Renal pelvis (tissue), 4 donors: ENCODE results near the gene KLF2. TPM values are rescaled to one million over a fixed set of nuclear protein-coding genes. Genes with fewer than 3 reads are reported as not detected.
A peak's percentile ranks its signal among the peaks of the same experiment; 100 is the strongest.
"Not testable (repeated sequence)": the region's sequence is repeated elsewhere in the genome, so short reads cannot be mapped to it uniquely, and the experiment has no call there.

Source experiments
- DNase-seq: peaks from one replicate; pipeline ENCODE4 v3.0.0-alpha.2; 2013
- polyA plus RNA-seq, 3 donors: library from polyadenylated mRNA; unstranded; fragments of 120-200 nt; gene quantifications; one replicate each; pipeline ENCODE4 v1.2.1, GENCODE V29; 2013; ENCODE audit not compliant: insufficient read length in 3 of 3

Gene KLF2
- polyA plus RNA-seq, 3 donors: 18.5 to 39.4 (median 24.7) TPM

DNA sequence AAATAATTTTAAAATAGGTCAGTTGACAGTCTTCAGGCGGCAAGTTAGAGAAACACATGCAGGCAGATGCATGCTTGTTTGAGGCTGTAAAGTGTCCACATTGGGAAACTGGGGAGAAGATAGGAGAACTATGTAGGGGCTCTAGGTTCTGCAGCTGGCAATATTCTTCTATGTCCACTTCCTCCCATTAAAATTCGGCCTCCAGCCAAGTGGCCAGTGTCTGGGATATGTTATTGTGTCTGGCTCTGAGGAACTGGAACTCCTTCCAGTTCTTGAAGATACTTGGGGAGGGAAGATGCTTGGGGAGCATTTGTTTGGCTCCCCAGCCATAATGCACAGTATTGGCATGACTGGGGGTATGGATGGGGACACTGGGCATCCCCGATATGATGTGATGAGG lies 20.9 kb upstream of the KLF2 start:
- no peak for DNase-seq

GRCh38 chr19:16304511-16304910 lies 20.1 kb upstream of the KLF2 start:
- not testable (repeated sequence) for DNase-seq

- not testable (repeated sequence) for DNase-seq
Measured at GRCh38 chr19:16305060-16305459, 19.6 kb upstream of the KLF2 start.

DNA sequence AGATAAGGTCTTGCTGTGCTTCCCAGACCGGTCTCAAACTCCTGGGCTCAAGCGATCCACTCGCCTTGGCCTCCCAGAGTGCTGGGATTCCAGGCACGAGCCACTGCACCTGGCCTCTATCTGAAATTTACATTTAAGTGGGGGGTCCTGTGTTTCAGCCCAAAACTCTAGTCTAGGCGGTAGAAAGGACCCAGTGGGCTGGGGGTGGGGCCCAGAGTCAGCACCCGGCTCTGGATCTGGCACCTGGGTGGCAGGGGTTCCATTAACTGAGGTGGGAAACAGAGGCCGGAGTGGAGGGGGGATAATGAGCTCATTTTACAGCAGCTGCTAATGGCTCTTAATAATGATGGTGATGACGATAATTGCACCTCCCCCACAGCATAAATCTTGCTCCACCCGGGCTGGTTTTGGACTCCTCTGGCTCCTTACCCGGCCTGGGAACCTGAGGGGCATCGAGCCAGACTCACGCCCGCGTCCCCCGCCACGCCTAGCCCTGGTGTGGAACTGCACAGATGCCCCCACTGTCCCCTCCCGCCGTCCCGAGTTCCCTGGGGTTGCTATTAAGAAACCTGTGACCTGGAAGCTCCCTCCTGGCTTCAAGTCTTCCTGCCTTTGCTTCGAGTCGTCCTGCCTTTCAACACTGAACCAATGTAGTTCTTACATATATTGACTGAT lies 17.8 kb upstream of the KLF2 start:
- DNase-seq: no peak

GRCh38 chr19:16308081-16308480 lies 16.5 kb upstream of the KLF2 start:
- DNase-seq: no peak

DNA sequence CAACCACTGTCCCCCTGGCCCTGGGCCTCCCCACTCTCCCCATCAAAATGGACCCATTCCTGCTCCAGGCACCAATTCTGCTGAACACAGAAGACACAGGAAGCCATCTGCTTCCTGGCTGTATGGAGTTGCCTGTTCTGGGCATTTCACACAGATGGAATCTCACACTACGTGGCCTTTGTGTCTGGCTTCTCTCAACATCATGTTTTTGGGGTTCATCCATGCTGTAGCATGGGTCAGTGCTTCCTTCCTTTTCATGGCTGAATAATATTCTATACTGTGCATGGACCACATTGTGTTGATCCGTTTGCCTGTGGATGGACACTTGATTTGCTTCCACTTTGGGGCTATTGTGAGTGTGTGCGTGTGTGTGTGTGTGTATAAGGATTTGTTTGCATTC lies 15.0 kb upstream of the KLF2 start:
- DNase-seq: no peak

DNA sequence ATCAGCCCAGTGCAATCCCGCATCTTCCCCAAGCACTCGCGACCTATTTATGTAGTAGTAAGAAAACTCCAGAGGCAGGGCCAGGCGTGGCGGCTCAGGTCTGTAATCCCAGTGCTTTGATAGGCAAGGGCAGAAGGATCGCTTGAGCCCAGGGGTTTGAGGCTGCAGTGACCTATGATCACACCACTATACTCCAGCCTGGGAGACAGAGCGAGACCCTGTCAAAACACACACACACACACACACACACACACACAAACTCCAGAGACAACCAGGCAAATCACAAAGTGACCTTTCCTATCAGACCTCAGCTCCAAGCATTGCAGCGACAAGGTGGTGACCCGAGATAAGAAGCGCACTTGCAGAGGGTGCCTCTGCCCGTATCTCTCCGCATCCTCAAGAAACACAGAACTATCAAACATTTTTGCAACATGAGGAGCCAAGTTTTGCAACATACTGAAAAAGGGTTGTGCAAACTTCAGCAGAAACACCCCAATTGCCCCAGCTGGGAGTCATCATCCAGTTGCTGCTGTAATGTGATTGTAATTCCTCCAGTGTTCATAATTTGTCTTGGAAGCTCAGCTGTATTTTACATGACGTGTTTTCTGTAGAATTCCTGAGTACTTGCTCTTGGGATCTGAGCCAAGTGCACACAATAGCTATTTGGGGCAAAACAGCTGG lies 8.7 kb upstream of the KLF2 start:
- peak; percentile 87 for DNase-seq

DNA sequence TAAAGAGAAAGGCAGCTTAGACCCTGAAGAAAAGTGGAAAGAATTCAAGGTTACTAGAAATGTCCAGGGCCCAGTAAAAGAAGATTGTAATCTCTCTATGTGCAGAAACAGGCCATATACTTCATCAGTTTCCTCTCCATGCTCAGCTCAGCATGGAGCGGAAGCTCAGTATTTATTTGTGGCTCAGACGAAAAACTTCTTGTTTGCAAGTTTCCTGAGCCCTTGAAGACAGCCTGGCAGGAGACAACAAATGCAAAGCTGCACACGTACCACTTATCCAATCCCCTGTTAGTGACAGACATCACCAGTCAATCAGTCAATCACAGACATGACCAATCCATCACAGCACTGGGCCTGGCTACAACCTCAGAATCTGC lies 8.1 kb upstream of the KLF2 start:
- DNase-seq: no peak

DNA sequence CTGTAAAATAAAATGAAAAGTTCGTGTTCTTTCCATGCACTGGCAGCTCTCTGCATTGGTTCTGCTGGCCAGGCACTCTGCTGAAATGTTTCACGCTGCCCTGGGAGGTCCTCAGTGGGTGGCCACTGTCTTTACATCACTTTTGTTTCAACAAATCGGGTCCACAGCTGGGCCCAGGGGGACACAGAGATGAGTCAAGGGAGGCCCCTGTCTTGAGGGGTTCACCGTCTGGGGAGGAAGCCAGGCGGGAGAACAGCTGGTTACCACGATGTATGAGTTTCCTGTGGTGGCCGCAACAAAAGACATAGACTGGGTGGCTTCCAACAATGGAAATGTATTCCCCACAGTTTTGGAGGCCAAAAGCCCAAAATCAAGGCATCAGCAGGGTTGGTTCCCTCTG lies 5.1 kb upstream of the KLF2 start:
- no peak for DNase-seq

DNA sequence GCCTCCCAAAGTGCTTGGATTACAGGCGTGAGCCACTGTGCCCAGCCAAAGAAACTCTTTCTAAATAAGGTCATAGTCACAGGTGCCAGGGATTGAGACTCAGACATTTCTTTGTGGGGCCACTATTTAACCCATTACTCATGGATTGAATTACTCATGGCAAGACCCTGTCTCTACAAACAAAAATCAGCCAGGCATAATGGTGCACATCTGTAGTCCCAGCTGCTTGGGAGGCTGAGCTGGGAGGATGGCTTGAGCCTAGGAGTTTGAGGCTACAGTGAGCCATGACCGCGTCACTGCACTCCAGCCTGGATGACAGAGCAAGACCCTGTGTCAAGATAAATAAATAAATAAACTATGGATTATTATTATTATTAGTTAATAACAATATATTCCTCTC lies 3.6 kb upstream of the KLF2 start:
- no peak for DNase-seq

DNA sequence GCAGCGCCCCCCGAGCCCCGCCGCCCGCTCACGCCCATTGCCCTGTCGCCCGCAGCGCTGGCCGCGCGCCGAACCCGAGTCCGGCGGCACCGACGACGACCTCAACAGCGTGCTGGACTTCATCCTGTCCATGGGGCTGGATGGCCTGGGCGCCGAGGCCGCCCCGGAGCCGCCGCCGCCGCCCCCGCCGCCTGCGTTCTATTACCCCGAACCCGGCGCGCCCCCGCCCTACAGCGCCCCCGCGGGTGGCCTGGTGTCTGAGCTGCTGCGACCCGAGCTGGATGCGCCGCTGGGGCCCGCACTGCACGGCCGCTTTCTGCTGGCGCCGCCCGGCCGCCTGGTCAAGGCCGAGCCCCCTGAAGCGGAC lies 518 bp downstream of the KLF2 start:
- no peak for DNase-seq

DNA sequence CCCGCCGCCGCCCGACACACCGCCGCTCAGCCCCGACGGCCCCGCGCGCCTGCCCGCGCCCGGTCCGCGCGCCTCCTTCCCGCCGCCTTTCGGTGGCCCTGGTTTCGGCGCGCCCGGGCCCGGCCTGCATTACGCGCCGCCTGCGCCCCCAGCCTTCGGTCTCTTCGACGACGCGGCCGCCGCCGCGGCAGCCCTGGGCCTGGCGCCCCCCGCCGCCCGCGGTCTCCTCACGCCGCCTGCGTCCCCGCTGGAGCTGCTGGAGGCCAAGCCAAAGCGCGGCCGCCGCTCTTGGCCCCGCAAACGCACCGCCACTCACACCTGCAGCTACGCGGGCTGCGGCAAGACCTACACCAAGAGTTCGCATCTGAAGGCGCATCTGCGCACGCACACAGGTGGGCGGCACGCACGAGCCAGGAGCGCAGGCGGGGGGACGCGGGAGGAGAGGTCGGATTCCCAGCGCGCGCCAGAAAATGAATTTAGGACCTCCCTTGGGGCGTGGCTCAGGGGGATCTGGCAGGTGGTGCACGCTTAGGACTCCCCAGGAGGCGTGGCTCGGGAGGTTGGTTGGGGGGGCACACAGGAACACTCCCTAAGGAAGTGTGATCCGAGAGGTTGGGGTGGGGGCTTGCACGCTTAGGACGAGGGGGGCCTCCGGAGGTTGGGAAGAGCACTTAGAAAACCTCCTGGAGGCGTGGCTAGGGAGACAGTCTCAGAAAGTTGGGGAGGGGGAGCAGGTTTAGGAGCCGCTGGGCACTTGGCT lies 1.2 kb downstream of the KLF2 start:
- DNase-seq: no peak

- no peak for DNase-seq
Measured at GRCh38 chr19:16326401-16327168, 2.0 kb downstream of the KLF2 start.

DNA sequence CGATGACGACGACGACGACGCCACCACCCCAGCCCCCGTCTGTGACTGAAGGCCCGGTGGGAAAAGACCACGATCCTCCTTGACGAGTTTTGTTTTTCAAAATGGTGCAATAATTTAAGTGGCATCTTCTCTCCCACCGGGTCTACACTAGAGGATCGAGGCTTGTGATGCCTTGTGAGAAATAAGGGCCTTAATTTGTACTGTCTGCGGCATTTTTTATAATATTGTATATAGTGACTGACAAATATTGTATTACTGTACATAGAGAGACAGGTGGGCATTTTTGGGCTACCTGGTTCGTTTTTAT lies 2.5 kb downstream of the KLF2 start:
- no peak for DNase-seq

DNA sequence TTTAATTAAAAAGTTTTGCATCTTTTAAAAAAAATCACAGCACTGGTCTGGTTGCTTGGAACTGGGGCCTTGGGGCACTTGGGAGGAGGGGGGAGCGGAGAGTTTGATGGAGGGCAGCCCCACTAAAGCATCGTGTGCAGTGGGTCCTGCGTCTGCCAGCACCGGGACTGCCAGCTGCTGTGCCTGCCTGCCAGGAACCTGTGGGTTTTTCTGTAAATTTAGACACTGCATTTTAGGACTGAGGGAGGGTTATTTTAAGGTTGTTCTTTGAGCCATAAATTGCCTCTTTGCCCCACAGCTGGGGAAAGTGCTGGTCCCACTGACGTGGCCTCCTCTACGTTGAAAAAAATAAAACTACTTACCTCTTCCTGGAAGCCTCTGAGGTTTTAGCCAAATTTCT lies 2.9 kb downstream of the KLF2 start:
- no peak for DNase-seq

GRCh38 chr19:16327911-16328823 lies 3.5 kb downstream of the KLF2 start:
- no peak for DNase-seq

GRCh38 chr19:16328824-16329482 lies 4.3 kb downstream of the KLF2 start:
- no peak for DNase-seq

DNA sequence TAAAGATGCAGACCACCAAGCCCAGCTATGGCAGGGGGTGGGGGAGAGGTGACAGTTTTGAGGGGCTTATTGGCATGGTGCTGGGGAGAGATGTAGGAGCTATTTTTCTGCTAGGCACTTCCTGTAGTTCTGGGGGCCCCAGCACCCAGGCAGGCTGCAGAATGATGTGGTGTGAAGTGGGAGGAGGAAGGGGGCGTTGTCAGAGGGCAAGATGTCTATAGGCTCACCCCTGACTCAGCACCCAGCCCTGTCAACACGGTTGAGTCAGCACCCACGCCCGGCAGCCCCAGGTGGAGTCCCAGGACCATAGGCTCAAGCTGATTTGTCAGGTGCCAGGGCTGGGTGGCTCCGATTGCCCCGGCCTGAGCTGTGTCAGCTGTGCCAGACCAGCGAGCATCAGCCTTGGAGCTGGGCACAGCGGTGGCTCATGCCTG lies 5.8 kb downstream of the KLF2 start:
- no peak for DNase-seq

GRCh38 chr19:16330806-16331690 lies 6.4 kb downstream of the KLF2 start:
- DNase-seq: no peak
